HG02642 (cell line): ENCODE measurements around the gene VPS8.

Experiments used
- ATAC-seq: cut with Tn5 transposase; IDR thresholded peaks from one replicate; pipeline ENCODE4 v1.9.1; 2021; ENCODE audit warnings: mild to moderate bottlenecking; ENCODE audit not compliant: unreplicated experiment, poor library complexity

Gene VPS8

GRCh38 chr3:184780981-184781515, 30.9 kb upstream of the VPS8 start:
- no peak for ATAC-seq

- no peak for ATAC-seq
Measured at GRCh38 chr3:184781801-184782200, 30.2 kb upstream of the VPS8 start.

- no peak for ATAC-seq
Measured at GRCh38 chr3:184783319-184783718, 28.6 kb upstream of the VPS8 start.

- ATAC-seq, result no peak
Measured at GRCh38 chr3:184784731-184785500, 27.1 kb upstream of the VPS8 start.

GRCh38 chr3:184785890-184786279, 26.1 kb upstream of the VPS8 start:
- no peak for ATAC-seq

- no peak for ATAC-seq
Measured at GRCh38 chr3:184786280-184786941, 25.6 kb upstream of the VPS8 start.

- no peak for ATAC-seq
Measured at GRCh38 chr3:184788751-184789150, 23.2 kb upstream of the VPS8 start.

- no peak for ATAC-seq
Measured at GRCh38 chr3:184789314-184789998, 22.5 kb upstream of the VPS8 start.

- no peak for ATAC-seq
Measured at GRCh38 chr3:184791171-184791570, 20.8 kb upstream of the VPS8 start.

- ATAC-seq, result no peak
Measured at GRCh38 chr3:184795522-184796190, 16.3 kb upstream of the VPS8 start.

GRCh38 chr3:184796551-184796950, 15.4 kb upstream of the VPS8 start:
- ATAC-seq, result no peak

- ATAC-seq, result no peak
Measured at GRCh38 chr3:184796954-184797353, 15.0 kb upstream of the VPS8 start.

- no peak for ATAC-seq
Measured at GRCh38 chr3:184798120-184798519, 13.8 kb upstream of the VPS8 start.

- ATAC-seq, result no peak
Measured at GRCh38 chr3:184800349-184800930, 11.5 kb upstream of the VPS8 start.

GRCh38 chr3:184801241-184801785, 10.7 kb upstream of the VPS8 start:
- no peak for ATAC-seq

GRCh38 chr3:184802150-184802549, 9.8 kb upstream of the VPS8 start:
- ATAC-seq, result no peak

- no peak for ATAC-seq
Measured at GRCh38 chr3:184804801-184805200, 7.2 kb upstream of the VPS8 start.

- no peak for ATAC-seq
Measured at GRCh38 chr3:184805351-184806038, 6.5 kb upstream of the VPS8 start.

- ATAC-seq, result no peak
Measured at GRCh38 chr3:184806567-184807271, 5.2 kb upstream of the VPS8 start.
